Activated T-cell treated with anti-CD3 and anti-CD28 coated beads for 48 hours (primary cell): ENCODE results near the gene GATM.
"Not testable (repeated sequence)": the region's sequence is repeated elsewhere in the genome, so short reads cannot be mapped to it uniquely, and the experiment has no call there.

ENCODE experiments used
- DNase-seq: peaks from one replicate; pipeline ENCODE4 v3.0.0-alpha.2; 2020; ENCODE audit warnings: low read depth

Gene GATM

GRCh38 chr15:45354711-45355110 lies 23.6 kb downstream of the GATM start:
- no peak for DNase-seq

DNA sequence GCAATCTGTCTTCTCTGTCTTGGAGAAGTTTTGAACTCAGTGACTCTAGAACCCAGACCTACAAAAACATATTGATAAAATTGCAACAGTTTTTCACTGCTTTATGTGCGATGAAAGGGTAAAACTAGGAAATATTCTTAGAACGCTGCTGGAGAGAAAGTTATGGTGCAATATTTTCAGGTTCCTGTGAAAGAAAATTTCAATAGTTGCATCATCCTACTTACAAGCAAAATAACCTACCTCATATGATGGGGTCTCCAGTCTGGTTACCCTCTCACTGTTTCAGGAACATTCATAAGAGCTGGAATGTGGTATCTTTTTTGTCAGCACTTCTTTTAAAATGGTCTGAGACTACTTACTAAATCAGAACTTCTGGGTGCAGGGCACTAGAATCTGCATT lies 27.1 kb downstream of the GATM start:
- no peak for DNase-seq

GRCh38 chr15:45349623-45350022 lies 28.7 kb downstream of the GATM start:
- no peak for DNase-seq

GRCh38 chr15:45347989-45348388 lies 30.4 kb downstream of the GATM start:
- DNase-seq = no peak

DNA sequence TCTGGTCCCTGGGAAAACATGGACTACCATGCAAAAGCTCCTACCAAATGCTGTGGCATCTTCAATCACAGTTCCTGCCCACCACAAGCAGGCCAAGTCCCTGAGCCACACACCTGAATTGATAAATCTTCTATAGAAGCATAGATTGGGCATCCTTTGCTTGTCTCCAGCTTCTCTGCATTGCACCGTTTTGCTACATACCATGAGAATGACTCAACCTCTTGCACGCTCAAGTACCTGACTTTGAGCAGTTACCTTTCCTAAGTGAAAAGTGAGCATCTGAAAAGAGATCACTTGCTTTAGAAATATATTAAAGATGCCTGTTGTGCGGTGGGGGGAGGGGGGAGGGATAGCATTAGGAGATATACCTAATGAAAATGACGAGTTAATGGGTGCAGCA lies 31.3 kb downstream of the GATM start:
- no peak for DNase-seq

GRCh38 chr15:45346381-45346780 lies 32.0 kb downstream of the GATM start:
- DNase-seq = no peak

GRCh38 chr15:45343258-45343860 lies 35.0 kb downstream of the GATM start:
- no peak for DNase-seq

- no peak for DNase-seq
Observed at GRCh38 chr15:45341790-45342189, 36.6 kb downstream of the GATM start.

GRCh38 chr15:45340429-45340828 lies 37.9 kb downstream of the GATM start:
- DNase-seq = no peak

GRCh38 chr15:45338417-45338816 lies 39.9 kb downstream of the GATM start:
- no peak for DNase-seq

DNA sequence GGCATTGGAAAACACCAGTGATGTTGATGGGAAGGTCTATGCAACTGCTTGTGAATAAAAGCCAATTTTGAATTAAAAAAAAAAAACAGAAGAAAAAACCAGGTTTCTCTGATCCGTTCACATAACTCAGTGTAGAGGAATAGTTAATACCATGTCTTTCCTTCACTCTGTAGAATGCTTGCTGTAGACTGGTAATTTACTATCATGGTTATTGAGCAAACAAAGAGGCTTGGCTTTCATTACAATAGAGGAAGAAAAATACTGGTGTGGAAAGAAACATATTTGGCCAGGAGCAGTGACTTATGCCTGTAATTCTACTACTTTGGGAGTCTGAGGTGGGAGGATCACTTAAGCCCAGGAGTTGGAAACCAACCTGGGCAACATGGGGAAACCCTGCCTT lies 41.1 kb downstream of the GATM start:
- DNase-seq = no peak

GRCh38 chr15:45333550-45333949 lies 44.8 kb downstream of the GATM start:
- no peak for DNase-seq

DNA sequence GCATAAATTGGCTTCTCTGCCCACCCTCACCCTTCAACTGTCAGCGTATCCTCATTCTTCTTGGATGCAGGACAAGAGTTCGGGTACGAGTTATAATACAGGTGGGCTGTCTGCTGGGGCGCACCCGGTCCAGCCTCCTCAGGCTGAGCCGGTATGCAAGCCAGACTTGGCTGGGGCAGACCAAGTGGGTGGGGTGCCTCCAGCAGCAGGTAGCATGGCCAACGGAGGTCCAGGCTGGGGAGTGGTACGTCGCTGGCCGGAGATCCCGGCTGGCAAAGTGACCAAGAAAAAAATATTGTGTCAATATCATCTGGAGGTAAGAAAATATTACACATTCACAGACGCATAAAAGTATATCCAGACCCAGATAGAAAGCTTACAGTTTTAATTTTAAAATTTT lies 45.6 kb downstream of the GATM start:
- no peak for DNase-seq

- DNase-seq = no peak
Observed at GRCh38 chr15:45331972-45332371, 46.4 kb downstream of the GATM start.

DNA sequence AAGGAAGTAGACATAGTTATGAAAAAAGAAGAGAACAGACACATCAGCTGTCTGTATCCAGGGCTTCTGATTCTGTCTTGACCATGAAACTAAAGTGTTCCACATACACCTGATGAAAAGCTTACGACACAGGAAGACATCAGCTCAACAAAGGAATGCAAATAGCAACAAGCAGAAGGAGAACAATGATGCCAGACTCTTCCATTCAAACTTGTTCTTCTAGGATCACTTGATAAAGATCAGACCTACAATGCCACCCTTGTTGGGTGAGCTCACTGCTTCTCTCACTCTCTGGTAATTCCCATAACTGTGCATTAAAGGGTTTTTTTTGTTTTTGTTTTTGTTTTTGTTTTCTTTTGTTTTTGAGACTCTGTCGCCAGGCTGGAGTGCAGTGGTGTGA lies 49.7 kb downstream of the GATM start:
- no peak for DNase-seq

DNA sequence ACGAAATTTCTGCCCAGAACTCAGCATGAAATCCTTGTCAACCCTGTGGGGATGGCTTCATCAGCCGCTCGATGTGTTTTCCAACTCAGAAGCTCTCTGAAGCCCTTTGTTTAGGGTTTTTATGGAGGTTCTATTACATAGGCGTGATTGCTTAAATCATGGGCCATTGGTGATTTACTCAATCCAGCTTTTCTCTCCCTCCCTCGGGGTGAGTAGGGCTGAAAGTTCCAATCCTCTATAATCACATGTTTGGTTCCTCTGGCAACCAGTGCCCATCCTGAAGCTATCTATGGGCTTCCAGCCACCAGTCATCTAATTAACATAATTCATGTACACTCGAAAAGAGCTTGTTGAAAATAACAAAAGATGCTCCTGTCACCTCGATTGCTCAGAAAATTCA lies 51.6 kb downstream of the GATM start:
- DNase-seq = no peak

DNA sequence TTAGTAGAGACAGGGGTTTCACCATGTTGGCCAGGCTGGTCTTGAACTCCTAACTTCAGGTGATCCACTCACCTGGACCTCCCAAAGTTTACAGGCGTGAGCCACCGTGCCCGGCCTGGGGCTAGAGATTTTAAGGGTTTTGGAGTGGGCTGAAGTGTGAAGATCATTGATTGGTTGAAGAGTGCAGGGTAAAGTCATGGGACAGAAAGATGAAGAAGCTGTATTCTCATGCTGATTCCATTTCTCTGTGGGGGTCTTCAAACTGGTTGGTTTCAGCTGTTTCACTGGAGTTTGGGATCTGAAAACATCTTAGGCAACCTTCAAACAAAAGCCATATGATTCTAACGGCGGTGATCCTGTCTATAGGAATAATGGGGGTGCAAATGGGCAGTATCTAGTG lies 52.1 kb downstream of the GATM start:
- DNase-seq = no peak

GRCh38 chr15:45320581-45321205 lies 57.7 kb downstream of the GATM start:
- no peak for DNase-seq

- DNase-seq = no peak
Observed at GRCh38 chr15:45319472-45320214, 58.7 kb downstream of the GATM start.

GRCh38 chr15:45314960-45315359 lies 63.4 kb downstream of the GATM start:
- no peak for DNase-seq

DNA sequence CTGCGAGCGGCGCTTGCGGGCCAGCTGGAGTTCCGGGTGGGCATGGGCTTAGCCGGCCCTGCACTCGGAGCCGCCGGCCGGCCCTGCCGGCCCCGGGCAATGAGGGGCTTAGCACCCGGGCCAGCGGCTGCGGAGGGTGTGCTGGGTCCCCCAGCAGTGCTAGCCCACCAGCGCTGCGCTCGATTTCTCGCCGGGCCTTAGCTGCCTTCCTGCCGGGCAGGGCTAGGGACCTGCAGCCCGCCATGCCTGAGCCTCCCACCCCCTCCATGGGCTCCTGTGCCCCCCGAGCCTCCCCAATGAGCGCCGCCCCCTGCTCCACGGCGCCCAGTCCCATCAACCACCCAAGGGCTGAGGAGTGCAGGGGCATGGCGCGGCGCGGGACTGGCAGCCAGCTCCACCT lies 64.2 kb downstream of the GATM start:
- DNase-seq = not testable (repeated sequence)
